H4 (cell line): ENCODE results near the gene RRM1. TPM values are rescaled to one million over a fixed set of nuclear protein-coding genes. Genes with fewer than 3 reads are reported as not detected.

Experiments used
- DNase-seq: peaks from one replicate; pipeline ENCODE4 v3.0.0-alpha.2; 2015; ENCODE audit warnings: low spot score
- total RNA-seq: library from RNA; depleted of rRNA; stranded (reverse); fragments of >200 nt; shearing (Covaris generic); gene quantifications from 2 replicates; pipeline ENCODE4 v1.2.3, GENCODE V29; 2014; rRNA removed

RRM1 gene
- total RNA-seq, 1 experiment from 2014 or later, result 193 TPM

DNA sequence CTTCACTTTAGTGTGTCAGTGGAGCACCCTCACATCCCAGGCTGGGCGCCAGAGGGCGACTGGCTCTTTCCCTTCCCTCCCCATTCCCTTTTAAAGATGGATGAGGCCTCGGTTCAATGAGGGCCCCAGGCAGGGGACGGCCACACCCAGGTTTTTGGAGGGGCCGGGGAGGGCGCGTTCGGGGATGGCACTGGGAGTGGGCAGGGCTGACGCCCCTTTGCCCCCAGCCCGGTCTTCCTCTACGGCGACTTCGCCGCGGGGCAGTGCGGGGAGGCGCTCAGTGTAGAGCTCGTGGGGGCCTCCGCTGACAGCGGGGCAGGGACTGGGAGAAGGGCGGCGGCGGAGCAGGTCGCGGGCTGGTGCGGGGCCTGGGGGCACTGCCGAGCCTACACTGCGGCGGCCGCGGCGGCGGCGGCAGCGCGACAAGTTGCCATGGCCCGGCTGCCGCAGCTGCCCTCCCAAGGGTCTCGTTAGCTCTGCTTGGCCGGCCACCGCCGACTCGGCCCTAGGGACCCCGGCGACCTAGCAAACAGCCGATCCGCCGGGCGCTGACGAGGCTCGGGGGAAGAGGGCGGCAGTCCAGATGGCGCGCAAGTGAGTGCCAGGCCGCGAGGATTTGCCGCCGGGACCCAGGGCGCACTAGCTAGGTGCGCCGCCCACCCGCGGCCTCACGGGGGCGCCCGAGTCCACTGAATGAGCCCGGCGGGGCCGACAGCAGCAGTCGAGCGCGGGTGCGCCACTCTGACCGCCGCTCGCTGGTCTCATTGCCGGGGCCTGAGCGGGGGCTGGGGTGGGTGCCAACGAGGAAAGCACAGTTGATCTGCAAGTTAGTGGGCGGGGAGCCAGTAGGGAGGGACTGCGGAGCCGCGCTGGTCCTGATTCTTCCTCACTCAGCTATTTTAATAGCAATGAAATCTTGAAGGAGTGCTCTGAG lies 92.7 kb downstream of the RRM1 start:
- peak; percentile 77 for DNase-seq

Other genes with a start within 250 kb of the RRM1 start
- 22.1 and 22.7 TPM in 2 replicates for gene STIM1, start 239.1 kb upstream of the RRM1 start, total RNA-seq